Measurements from ENCODE around the gene CELA3B.
A peak's percentile ranks its signal among the peaks of the same experiment; 100 is the strongest.
"Not testable (repeated sequence)": the region's sequence is repeated elsewhere in the genome, so short reads cannot be mapped to it uniquely, and the experiment has no call there.

CELA3B gene

DNA sequence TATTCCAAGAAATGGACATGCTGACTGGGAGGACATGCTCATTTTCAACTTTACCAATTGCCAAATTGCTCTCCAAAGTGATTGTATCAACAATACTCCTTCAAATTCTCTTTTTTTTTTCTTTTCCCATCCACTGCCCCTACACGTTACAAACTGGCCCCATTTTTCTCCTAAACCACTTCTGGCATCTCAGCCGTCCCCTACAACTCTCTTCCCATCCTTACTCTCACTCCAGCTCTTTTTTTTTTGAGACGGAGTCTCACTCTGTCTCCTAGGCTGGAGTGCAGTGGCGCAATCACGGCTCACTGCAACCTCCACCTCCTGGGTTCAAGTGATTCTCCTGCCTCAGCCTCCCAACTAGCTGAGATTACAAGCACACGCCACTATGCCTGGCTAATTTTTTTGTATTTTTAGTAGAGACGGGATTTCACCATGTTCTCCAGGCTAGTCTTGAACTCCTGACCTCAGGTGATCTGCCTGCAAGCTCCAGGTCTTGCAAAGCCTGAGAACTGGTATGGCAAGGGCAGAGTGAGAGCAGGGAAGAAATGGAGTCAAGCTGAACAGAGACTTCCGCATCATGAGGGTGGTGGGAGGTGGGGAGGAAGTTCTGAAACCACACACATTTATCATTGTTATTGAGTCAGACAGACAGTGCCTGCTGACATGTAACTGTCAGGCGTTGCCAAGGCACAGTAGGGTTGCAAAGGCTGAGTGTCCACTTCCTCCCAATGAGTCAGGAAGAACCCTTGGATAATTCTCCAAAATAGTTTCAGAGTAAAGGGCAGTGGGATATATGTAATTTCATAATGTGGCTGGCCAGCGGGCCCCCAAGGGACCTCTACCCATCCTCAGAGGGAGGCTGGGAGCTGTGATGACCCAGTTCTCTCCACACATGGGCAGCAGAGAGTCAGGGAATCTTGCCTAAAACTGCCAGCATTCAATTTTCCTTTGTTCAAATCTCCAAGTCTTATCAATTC, 42.0 kb downstream of the CELA3B start:
- DNase-seq: peak; percentile 77

- no peak for DNase-seq
Measured at GRCh38 chr1:22021061-22021460, 44.2 kb downstream of the CELA3B start.

- DNase-seq: peak; percentile 78
Measured at GRCh38 chr1:22024485-22025367, 47.9 kb downstream of the CELA3B start.

GRCh38 chr1:22025368-22026155, 48.7 kb downstream of the CELA3B start:
- peak; percentile 94 for DNase-seq

DNA sequence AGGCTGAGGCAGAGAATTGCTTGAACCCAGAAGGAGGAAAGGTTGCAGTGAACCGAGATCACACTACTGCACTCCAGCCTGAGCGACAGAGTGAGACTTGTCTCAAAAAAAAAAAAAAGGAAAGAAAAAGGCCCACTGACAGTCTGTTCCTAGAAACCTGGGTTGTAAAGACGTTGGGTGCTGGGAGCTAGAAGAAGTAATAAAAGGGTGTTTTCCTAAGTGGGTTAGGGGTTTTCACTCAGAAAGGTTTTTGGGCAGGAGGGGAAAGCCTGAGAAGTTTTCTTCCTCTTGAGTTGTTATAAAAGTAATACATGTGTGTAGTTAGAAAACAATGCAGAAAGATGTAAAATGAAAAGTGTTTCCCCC, 50.1 kb downstream of the CELA3B start:
- no peak for DNase-seq

DNA sequence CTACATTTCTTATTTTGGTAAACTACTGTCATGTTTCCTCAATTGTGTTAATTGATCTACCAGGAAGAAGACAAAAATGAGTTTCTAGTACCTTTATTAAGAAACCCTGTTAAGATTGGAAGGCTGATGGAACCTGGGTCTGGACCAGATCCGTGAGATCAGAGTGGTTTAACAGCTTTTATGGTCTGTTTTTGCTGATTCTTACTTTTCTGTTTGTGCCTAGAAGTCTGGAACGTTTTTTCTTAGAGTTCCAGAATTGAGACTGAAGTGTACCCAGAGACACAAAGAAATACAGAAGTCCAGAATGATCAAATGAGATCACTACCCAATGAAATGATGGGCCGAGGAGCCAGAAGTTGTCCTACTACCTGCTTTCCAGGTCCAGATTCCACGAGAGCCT, 53.2 kb downstream of the CELA3B start:
- no peak for DNase-seq

DNA sequence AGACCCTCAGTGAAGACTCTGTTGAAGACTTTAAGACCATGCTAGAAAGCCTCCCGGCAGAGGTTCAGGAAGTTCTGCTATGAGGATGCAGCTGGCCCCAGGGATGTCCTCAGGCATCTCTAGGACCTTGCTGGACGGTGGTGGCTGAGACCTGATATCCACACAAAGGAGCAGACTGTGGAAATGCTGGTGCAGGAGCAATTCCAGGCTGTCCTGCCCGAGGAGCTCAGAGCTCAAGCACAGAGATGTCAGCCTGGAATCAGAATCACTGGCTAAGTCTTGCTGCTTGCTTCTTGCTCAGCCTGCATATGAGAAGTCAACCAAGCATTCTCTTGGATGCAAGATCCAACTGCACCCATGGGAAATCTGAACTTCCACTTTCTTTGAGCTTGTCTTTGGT, 53.7 kb downstream of the CELA3B start:
- DNase-seq: no peak

GRCh38 chr1:22031214-22031962, 54.6 kb downstream of the CELA3B start:
- DNase-seq: peak; percentile 70

DNA sequence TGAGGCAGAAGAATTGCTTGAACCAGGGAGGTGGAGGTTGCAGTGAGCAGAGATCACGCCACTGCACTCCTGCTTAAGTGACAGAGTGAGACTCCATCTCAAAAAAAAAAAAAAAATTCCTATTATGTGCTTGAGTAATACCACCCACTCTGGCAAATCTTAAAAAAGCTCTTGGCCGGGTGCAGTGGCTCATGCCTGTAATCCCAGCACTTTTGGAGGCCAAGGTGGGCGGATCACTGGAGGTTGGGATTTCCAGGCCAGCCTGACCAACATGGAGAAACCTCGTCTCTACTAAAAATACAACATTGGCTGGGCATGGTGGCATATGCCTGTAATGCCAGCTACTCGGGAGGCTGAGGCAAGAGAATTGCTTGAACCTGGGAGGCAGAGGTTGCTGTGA, 58.0 kb downstream of the CELA3B start:
- DNase-seq: not testable (repeated sequence)

- DNase-seq: no peak
Measured at GRCh38 chr1:22037520-22037919, 60.7 kb downstream of the CELA3B start.

- DNase-seq: no peak
Measured at GRCh38 chr1:22038036-22038435, 61.2 kb downstream of the CELA3B start.
